ENCODE measurements around the gene NRM. TPM values are rescaled to one million over a fixed set of nuclear protein-coding genes. Genes with fewer than 3 reads are reported as not detected.

NRM gene
- total RNA-seq, 4 donors from 2014 or later = 2.7 to 13.8 (median 2.7) TPM; not detected in 1

DNA sequence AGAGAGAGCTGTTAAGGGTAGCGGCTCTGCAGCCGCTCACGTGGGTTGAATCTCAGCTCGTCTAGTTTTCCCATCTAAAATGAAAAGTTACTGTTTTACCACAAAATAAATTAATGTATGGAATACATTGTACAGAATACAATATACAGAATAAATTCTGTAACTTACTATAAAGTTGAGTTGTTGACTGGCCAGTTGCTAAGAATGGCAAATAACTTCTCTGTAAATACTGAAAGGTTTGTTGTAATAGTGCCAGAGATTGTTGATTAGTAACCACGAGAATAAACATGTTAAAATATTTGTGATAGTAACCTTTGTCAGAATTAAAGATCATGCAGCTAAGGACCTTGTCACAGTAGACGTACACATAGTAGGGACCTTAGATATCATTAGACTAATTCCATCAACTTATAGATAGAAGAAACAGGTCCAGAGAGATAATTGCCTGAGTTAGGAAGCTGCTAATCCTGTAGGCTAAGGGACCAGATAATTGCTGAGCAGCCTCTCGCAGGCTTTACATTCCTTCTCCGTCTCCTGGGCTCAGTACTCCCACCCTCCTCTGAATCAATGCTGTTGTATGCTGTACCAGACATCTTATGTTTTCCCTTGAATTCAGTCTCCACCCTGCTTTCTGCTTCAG, 544 bp upstream of the NRM start:
- peak overlapping the region; percentile 93 to 99 (median 96) for H3K27ac ChIP-seq
- in situ Hi-C loops (cut with MboI; ENCODE audit: low pct_ligation_motif_present in 1 of 4, low pct_unique_long_range_greater_than_20kb in 1 of 4, low sequenced_read_pairs in 3 of 4) = no loop called here
- DNase-seq = no peak
- no peak for TF ChIP-seq EP300 (IDR thresholded peaks at IDR 0.05; ENCODE audit: low read depth)
- no peak for TF ChIP-seq POLR2A (IDR thresholded peaks at IDR 0.05)
- TF ChIP-seq, protein P1, sequence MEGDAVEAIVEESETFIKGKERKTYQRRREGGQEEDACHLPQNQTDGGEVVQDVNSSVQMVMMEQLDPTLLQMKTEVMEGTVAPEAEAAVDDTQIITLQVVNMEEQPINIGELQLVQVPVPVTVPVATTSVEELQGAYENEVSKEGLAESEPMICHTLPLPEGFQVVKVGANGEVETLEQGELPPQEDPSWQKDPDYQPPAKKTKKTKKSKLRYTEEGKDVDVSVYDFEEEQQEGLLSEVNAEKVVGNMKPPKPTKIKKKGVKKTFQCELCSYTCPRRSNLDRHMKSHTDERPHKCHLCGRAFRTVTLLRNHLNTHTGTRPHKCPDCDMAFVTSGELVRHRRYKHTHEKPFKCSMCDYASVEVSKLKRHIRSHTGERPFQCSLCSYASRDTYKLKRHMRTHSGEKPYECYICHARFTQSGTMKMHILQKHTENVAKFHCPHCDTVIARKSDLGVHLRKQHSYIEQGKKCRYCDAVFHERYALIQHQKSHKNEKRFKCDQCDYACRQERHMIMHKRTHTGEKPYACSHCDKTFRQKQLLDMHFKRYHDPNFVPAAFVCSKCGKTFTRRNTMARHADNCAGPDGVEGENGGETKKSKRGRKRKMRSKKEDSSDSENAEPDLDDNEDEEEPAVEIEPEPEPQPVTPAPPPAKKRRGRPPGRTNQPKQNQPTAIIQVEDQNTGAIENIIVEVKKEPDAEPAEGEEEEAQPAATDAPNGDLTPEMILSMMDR (IDR thresholded peaks at IDR 0.05) = no peak
- no peak for TF ChIP-seq POLR2AphosphoS5 (IDR thresholded peaks at IDR 0.05)
- intact Hi-C loops (cut with DNase I; ENCODE audit: low total_unique reads) = no loop called here
- H3K9me3 ChIP-seq = no peaks in the 10 kb centered on the region
- 13 to 18% methylated on average over 6 to 8 of the region's 8 CpGs for WGBS, 2 donors (ENCODE audit: low coverage in 1 of 2)
- peak overlapping the region in 3 of 4 donors; percentile 57 to 82 (median 61) for H3K4me3 ChIP-seq
- H3K36me3 ChIP-seq = no peaks in the 10 kb centered on the region
- H3K27me3 ChIP-seq = no peaks in the 10 kb centered on the region
- H3K4me1 ChIP-seq = peaks cover 6 to 39% (median 28%) of the 10 kb centered on the region in 4 donors

DNA sequence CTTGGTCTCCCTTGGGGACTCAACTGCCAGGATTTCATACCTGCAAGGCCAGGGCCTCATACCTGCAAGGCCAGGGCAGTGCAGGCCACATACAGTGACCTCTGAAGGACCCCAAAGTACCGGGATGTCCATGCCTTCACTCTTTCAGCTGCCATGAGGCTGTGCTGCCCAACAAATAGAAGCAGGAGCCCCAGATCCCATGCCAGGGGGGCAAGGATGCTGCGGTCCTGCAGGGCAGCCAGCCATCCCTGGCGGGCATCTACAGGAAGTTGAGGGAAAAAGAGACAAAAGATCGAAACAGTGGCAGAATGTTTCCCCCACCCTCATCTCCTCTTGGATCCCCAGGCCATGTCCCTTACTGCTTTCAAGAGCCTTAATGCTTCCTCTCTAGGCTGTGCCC, 799 bp downstream of the NRM start:
- Histone ChIP-seq H3K9me3 (no peaks in the 10 kb centered on the region), H3K27me3 (no peaks in the 10 kb centered on the region), H3K4me3 (peak overlapping the region in 2 of 4 donors; percentile 61 to 82), H3K27ac (peak overlapping the region; percentile 93 to 99 (median 96)), H3K36me3 (no peaks in the 10 kb centered on the region), H3K4me1 (peaks cover 6 to 53% (median 28%) of the 10 kb centered on the region in 4 donors)
- in situ Hi-C loops (cut with MboI; ENCODE audit: low pct_ligation_motif_present in 1 of 4, low pct_unique_long_range_greater_than_20kb in 1 of 4, low sequenced_read_pairs in 3 of 4) = no loop called here
- intact Hi-C loops (cut with DNase I; ENCODE audit: low total_unique reads) = loop anchor here (5.0 kb wide), 1 partner anchor 73 kb away; the partner anchor contains the start of genes MRPS18B and PPP1R10
- 20 to 32% methylated on average over 1 to 4 of the region's 4 CpGs for WGBS, 2 donors (ENCODE audit: low coverage in 1 of 2)
- TF ChIP-seq EP300 (IDR thresholded peaks at IDR 0.05; ENCODE audit: low read depth) (no peak), POLR2A (IDR thresholded peaks at IDR 0.05) (no peak), POLR2AphosphoS5 (IDR thresholded peaks at IDR 0.05) (no peak)
- TF ChIP-seq, protein P1 (IDR thresholded peaks at IDR 0.05) = no peak
- DNase-seq = no peak

DNA sequence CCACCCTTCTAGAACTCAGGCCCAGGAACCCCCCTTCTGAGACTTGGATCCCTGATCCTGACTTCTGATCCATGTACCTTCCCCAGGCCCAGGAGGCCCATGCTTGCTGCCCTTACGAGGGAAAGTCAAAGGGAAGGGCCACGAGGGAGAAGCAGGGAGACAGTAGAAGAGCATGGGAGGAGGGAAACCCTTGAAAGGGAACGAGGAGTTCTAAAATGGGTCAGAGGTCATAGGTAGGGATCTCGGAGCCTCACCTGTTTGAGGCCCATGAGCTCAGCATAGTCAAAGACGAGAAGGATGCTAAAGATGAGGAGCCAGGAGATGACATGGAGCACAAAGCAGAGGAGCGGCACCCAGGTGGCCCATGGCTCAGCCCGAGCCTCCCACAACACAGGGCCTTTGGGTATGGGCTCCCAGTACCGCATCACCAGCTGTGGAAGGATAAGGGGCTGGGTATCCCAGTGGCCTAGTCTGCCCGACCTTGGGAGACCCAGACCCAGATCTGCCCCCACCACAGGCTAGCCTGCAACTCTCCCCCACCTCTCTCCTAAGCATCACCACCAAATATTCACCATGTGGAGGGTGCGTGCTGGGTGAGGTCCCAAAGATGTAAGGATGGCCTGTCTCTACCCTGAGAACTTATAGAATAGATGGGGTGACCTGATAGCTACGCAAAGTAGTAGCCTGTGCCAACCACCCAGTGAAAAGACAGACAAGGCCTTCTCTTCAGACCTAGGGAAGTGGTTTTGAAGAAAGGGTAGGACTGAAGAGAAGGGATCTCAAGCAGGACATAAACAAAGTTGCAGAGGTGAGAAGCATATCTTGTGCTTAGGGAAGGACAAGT, 1.5 kb downstream of the NRM start:
- H3K4me3 ChIP-seq = no peak overlapping the region
- in situ Hi-C loops (cut with MboI; ENCODE audit: low pct_ligation_motif_present in 1 of 4, low pct_unique_long_range_greater_than_20kb in 1 of 4, low sequenced_read_pairs in 3 of 4) = no loop called here
- WGBS, 2 donors (ENCODE audit: low coverage in 1 of 2) = 75 to 78% methylated on average over 5 to 10 of the region's 11 CpGs
- H3K9me3 ChIP-seq = no peaks in the 10 kb centered on the region
- TF ChIP-seq EP300 (IDR thresholded peaks at IDR 0.05; ENCODE audit: low read depth) = no peak
- TF ChIP-seq, protein P1 (IDR thresholded peaks at IDR 0.05) = no peak
- TF ChIP-seq POLR2AphosphoS5 (IDR thresholded peaks at IDR 0.05) = no peak
- TF ChIP-seq POLR2A (IDR thresholded peaks at IDR 0.05) = no peak
- H3K4me1 ChIP-seq = peaks cover 6 to 59% (median 29%) of the 10 kb centered on the region in 4 donors
- no peaks in the 10 kb centered on the region for H3K36me3 ChIP-seq
- intact Hi-C loops (cut with DNase I; ENCODE audit: low total_unique reads) = loop anchor here (5.0 kb wide), 1 partner anchor 72 kb away; the partner anchor contains the start of genes MRPS18B and PPP1R10
- DNase-seq = no peak
- no peaks in the 10 kb centered on the region for H3K27me3 ChIP-seq
- H3K27ac ChIP-seq = peak overlapping the region; percentile 93 to 99 (median 96)

DNA sequence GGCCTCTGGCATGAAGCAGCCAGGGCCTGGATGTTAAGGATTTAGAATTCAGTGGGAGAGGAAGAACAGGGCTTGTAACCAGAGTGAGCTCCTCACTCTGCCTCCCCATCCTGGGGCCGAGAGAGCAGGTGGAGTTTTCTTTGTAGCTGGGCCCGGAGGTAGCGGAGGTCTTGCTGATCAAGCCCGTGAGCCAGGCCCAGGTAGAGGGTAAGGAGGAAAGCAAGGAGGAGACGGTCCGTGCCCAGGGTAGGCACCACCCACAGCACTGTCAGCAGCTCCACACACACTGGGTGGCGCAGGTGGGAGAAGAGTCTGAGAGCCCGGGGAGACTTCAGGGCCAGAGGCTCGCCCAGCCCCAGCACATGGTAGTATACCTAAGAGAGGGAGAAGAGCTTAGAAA, 2.2 kb downstream of the NRM start:
- TF ChIP-seq, protein P1 (IDR thresholded peaks at IDR 0.05) = no peak
- TF ChIP-seq POLR2A (IDR thresholded peaks at IDR 0.05) (no peak), EP300 (IDR thresholded peaks at IDR 0.05; ENCODE audit: low read depth) (no peak), POLR2AphosphoS5 (IDR thresholded peaks at IDR 0.05) (no peak)
- in situ Hi-C loops (cut with MboI; ENCODE audit: low pct_ligation_motif_present in 1 of 4, low pct_unique_long_range_greater_than_20kb in 1 of 4, low sequenced_read_pairs in 3 of 4) = no loop called here

More for the DNA sequence above, 2.2 kb downstream of the NRM start:
- intact Hi-C loops (cut with DNase I; ENCODE audit: low total_unique reads) = loop anchor here (5.0 kb wide), 1 partner anchor 71 kb away; the partner anchor contains the start of genes MRPS18B and PPP1R10
- peaks cover 6 to 66% (median 30%) of the 10 kb centered on the region in 4 donors for H3K4me1 ChIP-seq
- H3K27me3 ChIP-seq = no peaks in the 10 kb centered on the region
- peak overlapping the region in 1 of 4 donors; percentile 72 for H3K4me3 ChIP-seq
- H3K27ac ChIP-seq = peak overlapping the region; percentile 93 to 99 (median 96)
- no peaks in the 10 kb centered on the region for H3K36me3 ChIP-seq
- DNase-seq = peak; percentile 37
- H3K9me3 ChIP-seq = no peaks in the 10 kb centered on the region
- 80 to 84% methylated on average over 1 to 9 of the region's 9 CpGs for WGBS, 2 donors (ENCODE audit: low coverage in 1 of 2)

Data from transverse colon (tissue), 4 donors.